Measurements from ENCODE around the gene BACH1. TPM values are rescaled to one million over a fixed set of nuclear protein-coding genes. Genes with fewer than 3 reads are reported as not detected.

The BACH1 gene
- total and polyA plus RNA-seq, 10 of the 15 experiments (the other 5 are each of a cell fraction or from before 2014, with no cell fraction given) = 3.2 to 25.7 (median 10.5) TPM

GRCh38 chr21:29390778-29391177 lies 92.1 kb downstream of the BACH1 start:
- Histone ChIP-seq H3K27me3 (replicated peaks in 1 of 2; ENCODE audit: control insufficient read depth in 2 of 2, insufficient read depth in 2 of 2, low read length in 1 of 2) (no peaks in the 10 kb centered on the region), H3K27ac (ENCODE audit: control insufficient read depth, insufficient read depth) (no peak overlapping the region), H3K9me3 (replicated peaks; ENCODE audit: control insufficient read depth, insufficient read depth, low read length) (no peaks in the 10 kb centered on the region), H3K4me1 (ENCODE audit: control insufficient read depth, insufficient read depth, low read length) (no peaks in the 10 kb centered on the region), H3K36me3 (ENCODE audit: control insufficient read depth in 2 of 2, insufficient read depth in 2 of 2, low read length in 1 of 2) (no peaks in the 10 kb centered on the region), H2AFZ (ENCODE audit: control insufficient read depth, low read depth, low read length) (no peak overlapping the region), H3K9ac (ENCODE audit: control insufficient read depth, insufficient read depth, low read length) (no peak overlapping the region), H4K20me1 (ENCODE audit: control insufficient read depth, insufficient read depth) (no peaks in the 10 kb centered on the region), H3K79me2 (ENCODE audit: control insufficient read depth, insufficient read depth, low read length) (no peaks in the 10 kb centered on the region), H3K4me3 (no peak overlapping the region), H3K4me2 (ENCODE audit: control insufficient read depth, insufficient read depth) (no peak overlapping the region)
- SMC1A ChIA-PET (ENCODE audit: uncharacterized antibody, unreplicated experiment) = no interaction called here
- intact Hi-C loops (cut with micrococcal nuclease; ENCODE audit: unreplicated experiment) = no loop called here
- in situ Hi-C loops (cut with MboI) = no loop called here
- 97% methylated on average over 2 of the region's 2 CpGs for WGBS (ENCODE audit: insufficient coverage, insufficient replicate concordance, low lambda C conversion rate, missing lambda C conversion rate)
- FAIRE-seq (no peak), ATAC-seq (no peak), DNase-seq (ENCODE audit: low read depth, low spot score) (no peak)
- TF ChIP-seq RCOR1 (conservative IDR thresholded peaks at IDR 0.05; ENCODE audit: low read depth, low read length) (no peak), ZZZ3 (IDR thresholded peaks at IDR 0.05; ENCODE audit: control insufficient read depth, insufficient read length, low read depth) (no peak), SRF (IDR thresholded peaks at IDR 0.05; ENCODE audit: low read depth in 2 of 2, low read length in 2 of 2) (no peak), ZNF687 (IDR thresholded peaks at IDR 0.05) (no peak), YY1 (IDR thresholded peaks at IDR 0.05; ENCODE audit: low read depth, low read length) (no peak), SIX5 (IDR thresholded peaks at IDR 0.05; ENCODE audit: low read depth, low read length, severe bottlenecking) (no peak), DPF2 (IDR thresholded peaks at IDR 0.05) (no peak), PAX5 (IDR thresholded peaks at IDR 0.05; ENCODE audit: borderline replicate concordance, low read depth, low read length) (no peak), SUZ12 (IDR thresholded peaks at IDR 0.05; ENCODE audit: unreplicated experiment) (no peak), IKZF2 (IDR thresholded peaks at IDR 0.05) (no peak), SIN3A (IDR thresholded peaks at IDR 0.05; ENCODE audit: low read depth, low read length) (no peak), ZBTB4 (CRISPR knock-in tag; IDR thresholded peaks at IDR 0.05) (no peak), EGR1 (IDR thresholded peaks at IDR 0.05; ENCODE audit: borderline replicate concordance in 1 of 2, low read depth in 2 of 2, low read length in 2 of 2) (no peak), PML (IDR thresholded peaks at IDR 0.05; ENCODE audit: low read length) (no peak), SREBF1 (IDR thresholded peaks at IDR 0.05; ENCODE audit: low read length) (no peak), MYC (IDR thresholded peaks at IDR 0.05; ENCODE audit: insufficient read depth, insufficient read length, insufficient replicate concordance, low read length, severe bottlenecking) (no peak)
- POLR2A ChIA-PET = no interaction called here
- CTCF ChIA-PET = interaction anchor here (1.3 kb wide), 1 partner anchor 14 kb away, joined by 3 read pairs; no protein-coding TSS in a partner anchor
- no TSS peak for BruUV-seq (replicated peaks)
- RAD21 ChIA-PET (ENCODE audit: unreplicated experiment) = no interaction called here

All from GM12878 (cell line).